ENCODE data around the gene PLEKHA3. TPM values are rescaled to one million over a fixed set of nuclear protein-coding genes. Genes with fewer than 3 reads are reported as not detected.

PLEKHA3 gene
- total RNA-seq, 1 experiment from 2014 or later: 25.9 TPM

- Histone ChIP-seq H2AFZ (ENCODE audit: low read length) (no peak overlapping the region), H3K27me3 (ENCODE audit: insufficient read depth, low read length) (no peaks in the 10 kb centered on the region), H3K9ac (ENCODE audit: extremely low read depth, insufficient read length, low read length) (no peak overlapping the region), H4K91ac (ENCODE audit: insufficient read length, low read depth, low read length) (no peak overlapping the region), H3K14ac (ENCODE audit: insufficient read depth, low read length) (no peak overlapping the region), H2BK5ac (ENCODE audit: insufficient read length, low read length) (no peak overlapping the region), H2BK120ac (ENCODE audit: low read depth, low read length, poor library complexity, severe bottlenecking) (no peak overlapping the region), H2AK5ac (ENCODE audit: insufficient read length, low read length) (no peak overlapping the region), H3K79me2 (ENCODE audit: insufficient read depth, low read length) (no peaks in the 10 kb centered on the region), H3K27ac (ENCODE audit: insufficient read length, low read depth, low read length) (no peak overlapping the region), H4K20me1 (ENCODE audit: control insufficient read depth, insufficient read depth, insufficient read length) (no peaks in the 10 kb centered on the region), H2BK15ac (ENCODE audit: low read depth, low read length) (no peak overlapping the region), H4K8ac (replicated peaks; ENCODE audit: insufficient read length, low read depth, low read length) (no peak overlapping the region), H3K4ac (ENCODE audit: low read depth, low read length) (no peak overlapping the region), H3K56ac (ENCODE audit: insufficient read length, low read depth, low read length) (no peak overlapping the region), H3K18ac (ENCODE audit: insufficient read length, low read depth, low read length) (no peak overlapping the region), H4K5ac (ENCODE audit: insufficient read length, low read depth, low read length) (no peak overlapping the region), H3K23ac (ENCODE audit: insufficient read length, low read depth, low read length) (no peak overlapping the region), H2BK12ac (ENCODE audit: insufficient read length, low read depth, low read length) (no peak overlapping the region), H3T11ph (ENCODE audit: low read length) (no peak overlapping the region), H3K4me2 (ENCODE audit: insufficient read depth, insufficient read length, low read length) (no peak overlapping the region), H2BK20ac (ENCODE audit: low read depth, low read length, poor library complexity, severe bottlenecking) (no peak overlapping the region), H3K79me1 (ENCODE audit: insufficient read depth, low read depth, low read length, poor library complexity, severe bottlenecking) (no peaks in the 10 kb centered on the region), H3K23me2 (ENCODE audit: insufficient read length, low read depth, low read length, poor library complexity, severe bottlenecking) (no peaks in the 10 kb centered on the region), H3K4me1 (ENCODE audit: insufficient read depth, low read length) (no peaks in the 10 kb centered on the region), H3K9me3 (ENCODE audit: control insufficient read depth, low read depth, low read length) (no peaks in the 10 kb centered on the region)
- Mint-ChIP-seq H3K9me3 (no peaks in the 10 kb centered on the region), H3K36me3 (ENCODE audit: insufficient read depth in 1 of 3, low read depth in 3 of 3) (peaks cover 4 to 20% (median 8%) of the 10 kb centered on the region in 3 experiments; a peak in 6 of 7 replicates), H3K27ac (no peak overlapping the region), H3K27me3 (ENCODE audit: low read depth) (no peaks in the 10 kb centered on the region), H3K4me3 (no peak overlapping the region), H3K4me1 (peaks cover 19 to 22% of the 10 kb centered on the region in 2 experiments)
- DNase-seq: no peak
- TF ChIP-seq CTCF (conservative IDR thresholded peaks at IDR 0.05): no peak
- no CpG with 5 or more reads among the region's 1 CpG for WGBS (ENCODE audit: extremely low coverage, insufficient read length, low lambda C conversion rate)
Observed at GRCh38 chr2:178506949-178507348, 26.7 kb downstream of the PLEKHA3 start.

Measured in H9 (cell line).